RWPE1 (cell line): ENCODE data around the gene MANSC1.
"Not testable (repeated sequence)": the region's sequence is repeated elsewhere in the genome, so short reads cannot be mapped to it uniquely, and the experiment has no call there.

ENCODE experiments used
- CTCF ChIA-PET: fragments of 350-600 bp; sonication (Branson Sonifier 250); formaldehyde crosslinking; extraction: SDS; loops from one replicate; lab custom pipeline; 2021; lab: Yijun Ruan, JAX
- POLR2A ChIA-PET: fragments of 400-600 bp; formaldehyde crosslinking; extraction: SDS; loops from one replicate; lab custom pipeline; 2020; ENCODE audit warnings: antibody characterized with exemption; ENCODE audit not compliant: low non-redundant PET; lab: Yijun Ruan, JAX
- DNase-seq: peaks from one replicate; pipeline ENCODE4 v3.0.0; 2012; ENCODE audit warnings: low spot score
- H3K27ac ChIP-seq: fragments of 450-650 bp; 2 replicates; pipeline ENCODE4 v1.5.1; 2017
- TF ChIP-seq, protein P1 (sequence below): fragments of 450-650 bp; conservative IDR thresholded peaks from 2 replicates; pipeline ENCODE4 v1.5.1; 2017; ENCODE audit warnings: low read depth, mild to moderate bottlenecking

The MANSC1 gene

GRCh38 chr12:12319451-12320183, 30.4 kb downstream of the MANSC1 start:
- CTCF ChIA-PET: interaction anchor here (0.6 kb wide), 1 partner anchor 57 kb away, joined by 6 read pairs; no protein-coding TSS in a partner anchor
- POLR2A ChIA-PET: no interaction called here
- TF ChIP-seq, protein P1, sequence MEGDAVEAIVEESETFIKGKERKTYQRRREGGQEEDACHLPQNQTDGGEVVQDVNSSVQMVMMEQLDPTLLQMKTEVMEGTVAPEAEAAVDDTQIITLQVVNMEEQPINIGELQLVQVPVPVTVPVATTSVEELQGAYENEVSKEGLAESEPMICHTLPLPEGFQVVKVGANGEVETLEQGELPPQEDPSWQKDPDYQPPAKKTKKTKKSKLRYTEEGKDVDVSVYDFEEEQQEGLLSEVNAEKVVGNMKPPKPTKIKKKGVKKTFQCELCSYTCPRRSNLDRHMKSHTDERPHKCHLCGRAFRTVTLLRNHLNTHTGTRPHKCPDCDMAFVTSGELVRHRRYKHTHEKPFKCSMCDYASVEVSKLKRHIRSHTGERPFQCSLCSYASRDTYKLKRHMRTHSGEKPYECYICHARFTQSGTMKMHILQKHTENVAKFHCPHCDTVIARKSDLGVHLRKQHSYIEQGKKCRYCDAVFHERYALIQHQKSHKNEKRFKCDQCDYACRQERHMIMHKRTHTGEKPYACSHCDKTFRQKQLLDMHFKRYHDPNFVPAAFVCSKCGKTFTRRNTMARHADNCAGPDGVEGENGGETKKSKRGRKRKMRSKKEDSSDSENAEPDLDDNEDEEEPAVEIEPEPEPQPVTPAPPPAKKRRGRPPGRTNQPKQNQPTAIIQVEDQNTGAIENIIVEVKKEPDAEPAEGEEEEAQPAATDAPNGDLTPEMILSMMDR: no peak
- DNase-seq: no peak
- H3K27ac ChIP-seq: no peak overlapping the region

GRCh38 chr12:12315838-12316237, 34.2 kb downstream of the MANSC1 start:
- TF ChIP-seq, protein P1: no peak
- DNase-seq: no peak
- ChIA-PET CTCF (interaction anchor here (0.8 to 1.4 kb wide), 2 partner anchors 10 to 12 kb away, joined by 4 read pairs; no protein-coding TSS in a partner anchor), POLR2A (no interaction called here)
- no peak overlapping the region for H3K27ac ChIP-seq

DNA sequence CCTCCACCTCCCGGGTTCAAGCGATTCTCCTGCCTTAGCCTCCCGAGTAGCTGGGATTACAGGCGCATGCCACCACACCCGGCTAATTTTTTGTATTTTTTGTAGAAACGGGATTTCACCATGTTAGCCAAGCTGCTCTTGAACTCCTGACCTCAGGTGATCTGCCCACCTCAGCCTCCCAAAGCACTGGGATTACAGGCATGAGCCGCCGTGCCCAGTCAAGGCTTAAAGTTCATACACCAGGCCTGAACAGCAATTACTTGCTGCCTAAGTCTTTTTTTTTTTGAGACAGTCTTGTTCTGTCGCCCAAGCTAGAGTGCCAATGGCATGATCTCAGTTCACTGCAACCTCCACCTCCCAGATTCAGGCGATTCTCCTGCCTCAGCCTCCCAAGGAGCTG, 39.3 kb downstream of the MANSC1 start:
- DNase-seq, H3K27ac ChIP-seq, POLR2A ChIA-PET: not testable (repeated sequence)
- CTCF ChIA-PET: interaction anchor here (0.6 kb wide), 2 partner anchors 422 to 631 kb away, joined by 4 to 5 read pairs; no protein-coding TSS in a partner anchor

DNA sequence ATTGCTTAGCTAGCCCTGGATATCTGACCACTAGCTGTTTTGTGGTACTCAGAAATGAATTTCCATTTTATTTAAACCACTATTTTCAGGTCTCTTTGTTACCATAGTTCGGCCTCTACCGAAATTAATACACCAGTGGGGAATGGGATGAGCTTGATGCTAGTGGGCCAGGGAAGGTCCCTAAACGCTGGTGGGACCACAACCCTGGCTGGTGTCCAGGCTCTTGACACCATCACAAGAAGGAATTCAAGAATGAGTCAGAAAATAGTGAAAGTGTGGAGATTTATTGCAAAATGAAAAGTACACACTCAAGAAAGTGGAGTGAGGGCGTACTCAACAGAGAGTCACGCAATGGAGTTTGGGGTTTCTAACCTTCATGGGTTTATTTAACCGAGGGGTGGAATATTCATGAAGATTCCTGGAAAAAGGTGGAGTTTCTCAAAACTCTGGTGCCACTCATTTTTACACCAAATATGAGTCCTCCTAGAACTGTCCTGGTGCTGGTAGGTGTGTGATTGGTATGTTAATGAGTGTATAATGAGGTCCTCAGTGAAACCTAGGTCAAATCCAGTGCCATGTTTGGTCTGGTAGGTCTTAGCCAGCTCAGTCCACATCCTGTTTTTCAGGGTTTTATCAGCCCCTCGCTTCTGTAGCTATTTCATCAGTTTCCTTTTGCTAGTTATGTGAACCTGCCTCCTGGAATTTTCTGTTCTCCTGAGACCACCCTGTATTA, 44.3 kb downstream of the MANSC1 start:
- ChIA-PET CTCF (interaction anchor here (0.6 to 0.7 kb wide), 2 partner anchors 212 to 957 kb away, joined by 3 to 10 read pairs; no protein-coding TSS in a partner anchor), POLR2A (no interaction called here)
- no peak overlapping the region for H3K27ac ChIP-seq
- TF ChIP-seq, protein P1: no peak
- no peak for DNase-seq

DNA sequence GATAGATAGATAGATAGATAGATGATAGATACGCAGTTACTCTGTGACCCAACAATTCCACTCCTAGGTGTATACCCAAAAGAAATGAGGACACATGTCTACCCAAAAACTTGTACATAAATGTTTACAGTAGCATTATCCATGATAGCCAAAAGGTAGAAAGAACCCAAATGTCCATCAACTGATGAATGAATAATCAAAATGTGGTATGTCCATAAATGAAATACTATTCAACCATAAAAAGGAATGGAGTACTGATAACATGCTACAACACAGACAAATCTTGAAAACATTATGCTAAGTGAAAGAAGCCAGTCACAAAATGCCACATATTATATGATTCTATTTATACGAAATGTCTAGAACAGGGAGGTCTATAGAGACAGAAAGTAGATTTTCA, 47.1 kb downstream of the MANSC1 start:
- POLR2A ChIA-PET: no interaction called here
- no peak overlapping the region for H3K27ac ChIP-seq
- TF ChIP-seq, protein P1: no peak
- CTCF ChIA-PET: no interaction called here
- no peak for DNase-seq

- ChIA-PET CTCF (no interaction called here), POLR2A (no interaction called here)
- DNase-seq: no peak
- TF ChIP-seq, protein P1: no peak
- H3K27ac ChIP-seq: no peak overlapping the region
Observed at GRCh38 chr12:12301122-12301521, 48.9 kb downstream of the MANSC1 start.
